Thyroid gland (tissue), 4 donors: Measurements from ENCODE around the gene TXLNB.

Experiments
- CTCF ChIP-seq, 6 experiments: fragments of 200-600 bp in 3 of 6; fragments of 450-650 bp in 3 of 6; sonication (generic) in 3 of 6; IDR thresholded peaks; one replicate each; pipeline ENCODE4 v1.5.1; 2016 to 2019; ENCODE audit warnings: antibody characterized with exemption in 6 of 6, mild to moderate bottlenecking in 2 of 6, inconsistent platforms in 1 of 6, moderate library complexity in 1 of 6
- POLR2A ChIP-seq, 2 donors: fragments of 450-650 bp; IDR thresholded peaks; one replicate each; pipeline ENCODE4 v1.6.1; 2017; ENCODE audit warnings: antibody characterized with exemption in 2 of 2, mild to moderate bottlenecking in 2 of 2, moderate library complexity in 1 of 2

- TF ChIP-seq POLR2A (IDR thresholded peaks at IDR 0.05) (no peak), CTCF (IDR thresholded peaks at IDR 0.05) (no peak)
Observed at GRCh38 chr6:139247618-139248017, 44.2 kb downstream of the TXLNB start.
